NCI-H146 treated with DMSO at 0.1 percent for 48 hours (cell line): ENCODE results near the gene MEX3A.
"Not testable (repeated sequence)": the region's sequence is repeated elsewhere in the genome, so short reads cannot be mapped to it uniquely, and the experiment has no call there.

Experiments used
- DNase-seq: peaks from one replicate; lab custom pipeline; 2025; ENCODE audit not compliant: unreplicated experiment; lab: John Stamatoyannopoulos, UW

Gene MEX3A

DNA sequence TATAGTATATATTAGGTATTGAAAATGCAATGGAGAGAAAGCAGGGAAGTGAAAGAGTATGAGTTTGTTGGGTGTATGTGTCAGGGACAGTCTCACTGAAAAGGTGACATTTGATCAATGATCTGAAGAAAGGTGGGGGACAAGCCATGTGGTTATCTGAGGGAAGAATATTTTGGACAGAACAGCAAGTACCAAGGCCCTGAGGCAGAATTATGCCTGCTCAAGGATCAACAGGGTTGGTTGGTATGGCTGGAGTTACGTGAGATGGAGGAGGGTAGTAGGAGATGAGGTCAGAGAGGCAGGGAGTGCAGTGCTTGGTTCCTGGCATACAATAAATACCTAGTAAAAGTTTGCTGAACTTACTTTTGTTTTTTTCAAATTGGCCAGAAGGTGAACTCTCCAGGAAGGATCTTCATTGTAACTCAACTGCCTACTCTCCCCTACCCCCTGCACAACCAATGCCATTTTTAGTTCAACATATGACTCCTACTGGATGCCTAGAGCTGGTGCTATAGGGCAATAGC, 25.9 kb downstream of the MEX3A start:
- DNase-seq = no peak

DNA sequence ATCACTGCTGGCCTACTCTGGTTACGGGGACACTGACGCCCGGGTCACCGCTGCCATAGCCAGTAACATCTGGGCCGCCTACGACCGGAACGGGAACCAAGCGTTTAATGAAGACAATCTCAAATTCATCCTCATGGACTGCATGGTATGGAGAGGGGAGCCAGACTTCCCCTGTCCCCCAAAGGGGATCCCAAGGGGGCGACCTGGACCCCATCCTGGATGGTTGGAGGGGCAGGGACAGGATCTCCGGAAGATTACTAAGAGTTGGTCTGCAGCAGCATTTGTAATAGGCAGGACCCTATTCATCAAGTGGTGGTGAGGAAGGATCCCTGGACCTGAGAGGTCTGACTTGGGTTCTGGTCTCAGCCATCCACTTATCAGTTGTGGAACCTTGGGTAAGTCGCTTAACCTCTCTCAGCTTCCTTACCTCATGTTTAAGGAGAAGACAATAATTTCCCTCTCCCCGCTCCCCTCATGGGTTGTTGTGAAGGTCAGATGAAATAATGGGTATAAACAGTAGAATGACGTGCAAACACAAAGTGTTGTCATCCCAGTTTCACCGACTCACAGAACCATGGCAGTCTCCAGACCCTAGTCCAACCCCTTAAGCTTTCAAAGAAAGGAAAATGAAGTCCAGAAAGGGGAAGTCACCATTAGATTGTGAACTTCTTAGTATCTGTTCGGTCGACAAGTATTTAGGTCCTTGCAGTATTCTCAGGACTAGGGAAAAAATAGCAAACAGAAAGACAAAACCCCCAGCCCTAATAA, 26.8 kb downstream of the MEX3A start:
- DNase-seq = no peak

DNA sequence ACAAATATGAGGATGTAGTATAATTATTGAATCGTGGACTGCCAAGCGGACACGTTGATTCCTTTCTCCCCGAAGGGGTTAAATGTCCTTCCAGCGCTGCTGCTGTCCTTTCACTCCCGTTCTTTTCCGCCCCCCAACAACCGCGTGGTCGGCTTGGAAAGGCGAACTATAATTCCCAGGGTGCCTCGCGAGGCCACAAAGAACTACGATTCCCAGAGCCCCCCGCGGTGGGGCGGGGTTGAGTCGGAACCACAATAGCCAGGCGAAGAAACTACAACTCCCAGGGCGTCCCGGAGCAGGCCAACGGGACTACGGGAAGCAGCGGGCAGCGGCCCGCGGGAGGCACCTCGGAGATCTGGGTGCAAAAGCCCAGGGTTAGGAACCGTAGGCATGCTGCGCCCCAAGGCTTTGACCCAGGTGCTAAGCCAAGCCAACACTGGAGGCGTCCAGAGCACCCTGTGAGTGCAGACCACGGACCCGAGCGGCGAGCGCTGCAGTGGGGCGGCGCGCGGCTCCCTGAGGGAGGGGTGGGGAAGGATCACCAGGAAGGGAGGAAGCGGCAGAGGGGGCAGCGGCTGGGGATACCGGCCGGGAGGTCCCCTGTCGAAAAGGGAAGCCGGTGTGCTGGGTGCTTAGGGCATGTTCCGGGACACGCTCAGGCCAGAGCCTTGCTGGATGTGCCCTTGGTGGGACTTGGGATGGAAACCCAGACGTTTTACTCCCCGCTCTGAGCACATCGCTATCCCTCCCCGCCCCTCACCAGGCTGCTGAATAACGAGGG, 27.6 kb downstream of the MEX3A start, which contains the start of gene LAMTOR2:
Gene LAMTOR2, plus strand, starts transcription at position 283 of the 781 bp plus-strand sequence. Its CDS starts 108 bp downstream, at position 391.
- peak; percentile 96 for DNase-seq

DNA sequence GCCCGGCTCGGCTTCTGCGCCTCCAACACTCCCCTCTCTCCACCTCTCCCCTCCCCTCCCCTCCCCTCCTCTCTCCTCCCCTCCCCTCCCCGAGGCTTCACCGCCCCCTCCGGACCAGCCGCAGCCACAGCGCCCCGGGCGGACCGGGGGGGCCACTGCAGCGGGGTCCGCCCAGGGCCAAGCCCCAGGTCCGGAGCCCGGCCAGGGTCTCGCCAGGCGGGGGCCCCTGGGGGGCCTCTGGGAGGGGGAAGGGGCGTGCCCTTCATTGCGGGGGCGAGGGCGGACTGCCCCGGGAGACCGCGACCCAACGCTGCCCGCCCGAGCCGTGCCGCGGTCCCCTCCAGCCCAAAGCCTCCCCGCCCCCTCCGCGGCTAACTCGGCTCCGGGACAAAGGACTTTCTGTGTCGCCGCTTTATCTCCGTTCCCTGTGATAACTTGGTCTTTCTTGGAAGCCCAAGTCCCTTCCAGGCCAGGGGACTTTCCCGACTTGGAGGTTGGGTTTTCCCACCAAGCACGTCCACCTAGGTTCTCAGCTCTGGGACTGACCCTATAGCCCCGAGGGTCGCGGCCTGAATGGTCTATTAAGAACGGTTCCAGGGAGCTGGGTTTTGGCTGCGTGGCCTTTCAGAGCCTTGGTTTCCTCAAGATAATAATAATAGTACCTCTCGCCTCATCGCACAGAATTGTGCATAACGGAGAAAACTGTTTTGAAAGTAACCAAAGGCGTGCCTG, 28.3 kb downstream of the MEX3A start, which contains the start of gene UBQLN4:
Gene UBQLN4, minus strand, starts transcription at position 31 of the 732 bp plus-strand sequence. CDS start 97 bp downstream, outside the sequence.
- peak; percentile 72 for DNase-seq

DNA sequence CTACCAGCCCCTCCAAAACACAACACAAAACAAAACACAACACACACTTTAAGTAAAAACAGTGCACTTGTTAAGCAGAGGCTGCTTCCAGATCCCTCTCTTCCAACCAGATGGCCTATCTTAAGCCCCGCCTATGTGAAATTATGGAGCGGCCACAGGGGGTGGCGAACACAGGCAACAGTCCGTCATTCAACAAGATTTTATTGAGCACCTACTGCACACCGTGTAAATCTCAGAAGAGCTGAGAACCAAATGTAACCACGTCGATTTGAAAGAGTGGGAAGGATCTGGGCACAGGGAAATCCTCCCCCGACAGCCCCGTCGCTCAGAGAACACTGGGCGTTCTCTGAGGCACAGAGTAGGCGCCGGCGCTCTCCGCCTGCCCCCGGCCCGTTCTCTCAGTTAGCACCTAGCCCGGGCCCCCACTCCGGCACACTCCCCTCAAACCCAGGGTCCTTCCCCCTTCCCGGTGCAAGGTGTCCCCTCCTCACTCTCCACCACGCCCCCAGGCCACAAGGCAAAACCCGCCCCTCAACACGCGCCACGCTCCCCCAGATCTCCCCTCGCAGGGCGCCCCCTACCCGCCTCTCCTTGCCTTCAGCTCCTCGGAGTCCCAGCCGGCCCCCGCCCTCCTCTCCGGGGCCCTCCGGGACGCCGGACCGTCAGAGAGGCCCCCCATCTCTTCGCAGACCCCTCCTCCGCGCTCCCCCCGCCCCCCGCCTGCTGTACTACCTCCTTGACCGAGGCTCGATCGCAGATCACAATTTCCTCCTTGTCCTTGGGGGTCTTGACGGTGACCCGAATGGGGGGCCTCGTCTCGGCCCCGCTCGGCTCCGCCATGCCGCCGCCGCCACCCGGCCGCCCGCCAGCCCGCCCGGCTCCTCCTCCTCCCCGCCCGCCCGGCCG, 29.1 kb downstream of the MEX3A start:
- peak; percentile 12 for DNase-seq

DNA sequence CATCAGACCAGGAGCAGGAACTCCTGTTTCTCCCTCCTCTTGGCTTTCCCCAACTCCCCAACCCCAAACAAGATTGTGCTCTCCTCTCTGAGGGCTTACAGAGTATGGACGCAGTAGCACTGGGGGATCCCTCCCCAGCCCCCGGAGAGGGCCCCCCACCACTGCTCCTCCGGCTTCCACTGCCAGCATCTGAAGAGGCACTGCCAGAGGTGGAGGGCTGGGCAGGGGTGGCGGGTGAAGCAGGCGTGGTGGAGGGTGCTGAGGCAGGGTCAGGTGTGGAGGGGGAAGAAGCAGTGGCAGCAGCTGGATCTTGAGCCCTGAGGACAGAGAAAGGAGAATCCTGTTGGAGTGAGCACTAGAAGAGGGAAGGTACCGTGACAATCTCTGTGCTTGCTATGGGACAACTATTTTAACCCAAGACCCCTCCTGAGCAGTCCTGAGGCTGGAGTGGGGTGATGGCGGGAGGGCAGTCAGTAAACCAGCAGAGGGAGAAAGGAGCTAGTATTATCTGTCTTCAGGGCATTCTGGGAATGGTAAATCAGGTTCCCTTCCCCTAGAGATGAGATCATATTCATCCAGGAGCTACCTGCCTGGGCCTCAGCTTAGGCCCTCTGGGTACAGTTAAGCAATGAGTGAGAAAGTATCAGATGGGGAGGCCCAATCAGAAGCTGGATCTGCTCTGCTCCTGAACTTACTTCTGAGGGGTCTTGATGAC, 31.1 kb downstream of the MEX3A start:
- no peak for DNase-seq

DNA sequence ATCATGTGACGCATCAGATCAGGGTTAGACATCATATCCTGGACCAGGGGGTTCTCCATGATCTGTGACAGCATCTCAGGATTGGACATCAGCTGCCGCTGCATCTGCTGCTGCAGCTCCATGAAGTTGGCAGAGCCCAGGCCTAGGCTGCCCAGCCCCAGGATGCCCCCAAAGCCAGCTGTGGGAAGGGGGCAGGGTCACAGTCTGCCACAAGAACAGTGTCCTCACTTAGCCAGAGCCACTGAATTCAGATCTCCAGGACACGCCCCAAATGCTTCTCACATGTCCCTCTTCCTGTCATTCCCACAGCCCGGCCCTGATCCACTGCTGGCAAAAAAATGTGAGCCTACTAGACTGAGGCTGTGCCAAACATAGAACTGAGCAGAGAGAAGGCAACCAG, 31.9 kb downstream of the MEX3A start:
- no peak for DNase-seq

DNA sequence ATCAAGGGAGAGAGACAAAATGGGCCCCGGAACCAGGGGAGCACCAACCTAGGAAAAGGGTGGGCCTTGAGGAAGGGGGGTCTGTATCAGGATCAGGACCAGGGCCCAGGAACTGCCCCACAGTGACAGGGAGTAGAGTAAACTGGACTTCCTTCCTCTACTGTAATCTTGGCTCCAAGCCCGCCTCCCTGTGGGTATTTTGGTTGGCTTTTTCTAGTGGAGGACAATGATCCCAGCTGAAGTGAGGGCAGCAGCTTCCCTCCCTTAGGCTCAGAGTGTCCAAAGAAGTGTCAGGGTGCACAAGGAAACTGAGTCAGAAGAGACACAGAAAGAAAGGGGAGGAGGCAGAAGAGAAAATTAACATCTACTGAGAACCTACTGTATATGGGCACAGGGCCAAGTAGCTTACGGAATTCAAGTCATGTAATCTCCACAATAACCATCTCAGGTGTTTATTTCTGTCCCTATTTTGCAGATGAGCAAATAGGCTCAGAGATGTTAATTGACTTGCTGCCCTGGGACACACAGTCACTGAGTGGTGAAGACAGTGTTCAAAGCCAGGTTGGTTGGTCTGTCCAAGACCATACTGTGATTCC, 33.5 kb downstream of the MEX3A start:
- DNase-seq = no peak

DNA sequence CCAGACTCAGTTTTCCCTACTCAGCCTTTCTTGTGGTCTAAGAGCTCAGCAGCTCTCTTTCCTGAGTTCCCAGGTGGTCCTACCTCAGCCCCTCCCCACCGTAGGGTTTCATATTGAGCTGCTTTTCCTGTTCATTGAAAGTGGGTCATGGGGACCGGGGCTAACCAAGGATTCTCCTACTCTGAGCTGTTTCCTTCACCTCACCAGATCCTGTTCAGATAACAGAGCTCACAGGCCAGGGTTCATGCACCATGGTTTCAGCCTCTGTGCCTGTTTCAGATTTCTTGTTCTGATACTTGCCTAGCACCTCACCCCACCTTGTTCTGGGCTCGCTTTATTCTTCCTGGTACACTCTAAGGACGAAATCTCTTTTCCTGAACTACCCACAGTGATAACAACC, 37.2 kb downstream of the MEX3A start:
- no peak for DNase-seq

DNA sequence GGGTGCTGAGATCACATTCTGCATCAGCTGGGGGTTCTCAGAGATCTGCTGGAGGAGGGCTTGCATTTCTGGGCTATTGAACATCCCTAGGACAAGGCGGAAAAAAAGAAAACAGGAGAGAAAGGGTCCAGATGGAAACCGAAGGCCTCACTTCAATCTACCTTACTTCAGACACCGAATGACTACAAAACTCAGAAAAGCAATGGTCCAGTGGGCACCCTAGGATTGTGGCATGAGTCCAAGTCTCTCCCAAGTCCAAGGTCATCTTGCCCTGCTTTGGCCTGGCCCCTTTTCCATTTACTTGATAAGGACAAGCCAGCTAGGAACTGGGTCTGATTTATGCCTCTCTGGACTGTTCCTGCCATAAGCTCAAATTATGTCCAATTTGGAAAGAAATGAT, 39.4 kb downstream of the MEX3A start:
- no peak for DNase-seq

DNA sequence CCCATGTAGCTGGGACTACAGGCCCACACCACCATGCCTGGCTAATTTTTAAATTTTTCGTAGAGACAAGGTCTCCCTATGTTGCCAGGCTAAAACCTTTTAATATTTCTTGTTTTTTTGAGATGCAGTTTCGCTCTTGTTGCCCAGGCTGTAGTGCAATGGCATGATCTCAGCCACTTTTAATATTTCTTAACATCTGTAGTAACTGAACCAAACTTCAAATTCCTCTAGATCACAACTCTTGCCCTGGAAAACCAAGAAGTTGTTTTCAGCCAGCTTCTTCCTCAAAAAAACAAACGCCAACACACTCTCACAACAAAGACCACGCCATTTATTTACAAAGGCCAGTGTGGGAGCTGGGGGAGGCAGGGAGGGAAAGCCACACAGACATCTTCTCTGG, 47.3 kb downstream of the MEX3A start:
- DNase-seq = not testable (repeated sequence)

DNA sequence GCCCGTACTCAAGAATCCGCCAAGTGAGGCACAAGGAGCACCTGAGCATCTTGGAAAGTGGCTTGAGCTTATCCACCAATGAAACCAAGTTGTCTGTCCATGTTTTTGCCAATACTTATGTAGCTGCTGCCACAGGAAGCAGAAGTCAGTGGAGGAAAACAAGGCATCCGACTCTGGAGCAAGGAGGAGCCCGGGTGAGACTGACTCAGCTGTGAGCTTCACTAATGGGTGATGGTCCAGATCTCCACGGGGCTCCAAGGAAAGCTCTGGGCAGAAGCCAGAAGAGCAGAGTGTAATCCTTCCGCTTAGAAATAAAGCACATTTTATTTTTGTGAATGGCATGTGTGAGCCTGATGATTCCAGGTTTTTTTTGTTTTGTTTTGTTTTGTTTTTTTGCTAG, 49.3 kb downstream of the MEX3A start:
- no peak for DNase-seq

DNA sequence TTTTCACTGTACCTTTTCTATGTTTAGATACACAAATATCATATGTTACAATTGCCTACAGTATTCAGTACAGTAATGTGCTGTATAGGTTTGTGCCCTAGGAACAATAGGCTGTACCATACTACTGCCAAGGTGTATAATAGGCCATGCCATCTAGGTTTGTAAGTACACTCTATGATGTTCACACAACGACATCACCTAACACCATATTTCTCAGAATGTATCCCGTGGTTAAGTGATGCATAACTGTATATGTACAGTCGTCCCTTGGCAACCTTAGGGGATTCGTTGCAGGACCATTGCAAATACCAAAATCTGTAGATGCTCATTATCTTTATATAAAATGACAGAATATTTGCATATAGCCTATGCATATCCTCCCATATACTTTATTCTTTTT, 55.7 kb downstream of the MEX3A start:
- DNase-seq = no peak

DNA sequence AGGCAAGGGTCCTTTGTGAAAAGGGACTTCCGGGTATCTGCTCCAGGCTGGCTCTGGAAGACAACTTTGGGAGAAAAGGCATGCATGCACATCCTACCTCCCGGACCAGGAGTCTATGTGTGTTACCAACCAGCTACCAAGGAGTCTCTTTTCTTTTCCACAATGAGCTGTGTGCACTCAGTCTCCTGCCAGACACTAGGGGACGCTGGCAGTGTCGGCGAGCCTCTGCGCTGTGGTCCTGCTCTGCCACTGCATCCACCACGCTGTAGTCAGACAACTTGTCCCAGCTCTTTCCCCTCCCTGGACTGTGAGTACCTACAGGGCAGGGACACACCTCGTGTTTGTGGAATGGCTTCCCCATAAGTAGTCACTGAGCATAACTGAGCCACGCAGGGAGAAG, 56.4 kb downstream of the MEX3A start:
- DNase-seq = peak; percentile 58

DNA sequence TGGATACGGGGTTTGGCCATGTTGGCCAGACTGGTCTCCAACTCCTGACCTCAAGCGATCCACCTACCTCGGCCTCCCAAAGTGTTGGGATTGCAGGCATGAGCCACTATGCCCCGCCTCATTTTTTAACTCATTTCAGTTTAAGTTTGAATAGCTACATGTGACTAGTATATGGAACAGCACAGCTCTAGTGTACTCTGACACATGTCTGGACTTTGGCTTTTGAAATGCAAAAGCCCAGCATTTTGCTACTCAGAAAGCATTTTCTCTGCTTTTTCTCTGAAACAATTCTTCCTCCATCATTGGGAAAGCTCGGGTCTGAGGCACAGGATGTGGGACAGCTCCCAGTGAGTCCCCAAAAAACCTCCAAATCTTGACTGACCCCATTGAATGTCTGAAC, 57.5 kb downstream of the MEX3A start:
- DNase-seq = no peak
